HCT116 (cell line): ENCODE results near the gene CBLC. TPM values are rescaled to one million over a fixed set of nuclear protein-coding genes. Genes with fewer than 3 reads are reported as not detected.
A peak's percentile ranks its signal among the peaks of the same experiment; 100 is the strongest.

Source experiments
- ATAC-seq: fragments of 200-7000 bp; cut with Tn5 transposase; 2 replicates; pipeline ENCODE4 v1.9.1; 2020; ENCODE audit warnings: mild to moderate bottlenecking, moderate library complexity
- BruUV-seq: library from RNA; stranded (reverse); fragments of 400-500 nt; replicated peaks from 2 replicates; lab custom pipeline; 2021; lab: Mats Ljungman, UMichigan
- CTCF ChIA-PET: fragments of 300-600 bp; sonication (Branson Sonifier 250); formaldehyde crosslinking; loops from one replicate; lab custom pipeline; 2021; ENCODE audit warnings: antibody characterized with exemption; lab: Charles Lee
- POLR2A ChIA-PET: fragments of 300-600, 350-600 bp; sonication (Branson Sonifier 250); formaldehyde crosslinking; loops from one replicate; lab custom pipeline; 2021; ENCODE audit warnings: antibody characterized with exemption; lab: Charles Lee
- RAD21 ChIA-PET, 2 experiments: fragments of 300-600 bp; sonication (Branson Sonifier 250); formaldehyde crosslinking; loops; one replicate each; lab custom pipeline; 2023; ENCODE audit warnings: low total read pairs in 2 of 2; ENCODE audit not compliant: uncharacterized antibody in 2 of 2, unreplicated experiment in 2 of 2, low non-redundant PET in 1 of 2; lab: Charles Lee
- DNase-seq: peaks from one replicate; pipeline ENCODE4 v3.0.0-alpha.2; 2010; ENCODE audit warnings: low read depth, low spot score
- H2AFZ ChIP-seq: fragments of 200-600 bp; shearing (Covaris generic), sonication (generic); 2 replicates; pipeline ENCODE4 v1.6.1; 2017; ENCODE audit warnings: low read depth, mixed run types, mixed read lengths, antibody characterized with exemption, low read length; ENCODE audit not compliant: poor library complexity, severe bottlenecking
- H3K27ac ChIP-seq: 2 replicates; pipeline ENCODE4 v1.5.1; 2012; ENCODE audit warnings: low read depth, low read length
- H3K27me3 ChIP-seq: fragments of 200-600 bp; sonication (generic); 2 replicates; pipeline ENCODE4 v1.6.1; 2016; ENCODE audit warnings: mixed run types, low read length, mixed read lengths; ENCODE audit not compliant: insufficient read depth
- H3K36me3 ChIP-seq, 2 experiments: fragments of 200-500 bp in 1 of 2; fragments of 200-600 bp in 1 of 2; sonication (Bioruptor generic) in 1 of 2; sonication (generic) in 1 of 2; 2 replicates each; pipeline versions ENCODE4 v1.5.1 to v1.6.1; 2014 to 2016; ENCODE audit warnings: low read length in 2 of 2, inconsistent platforms in 1 of 2, mixed read lengths in 1 of 2, mixed run types in 1 of 2; ENCODE audit not compliant: insufficient read depth in 2 of 2, control insufficient read depth in 1 of 2
- H3K4me1 ChIP-seq, 2 experiments: fragments of 200-600 bp in 1 of 2; sonication (generic) in 1 of 2; 2 replicates each; pipeline versions ENCODE4 v1.5.1 to v1.6.1; 2012 to 2017; ENCODE audit warnings: low read length in 2 of 2, inconsistent platforms in 1 of 2, mild to moderate bottlenecking in 1 of 2, mixed read lengths in 1 of 2, mixed run types in 1 of 2, moderate library complexity in 1 of 2; ENCODE audit not compliant: insufficient read depth in 2 of 2, control insufficient read depth in 1 of 2
- H3K4me2 ChIP-seq: fragments of 200-600 bp; sonication (generic); 2 replicates; pipeline ENCODE4 v1.6.1; 2017; ENCODE audit warnings: mixed run types, low read length, mixed read lengths
- H3K4me3 ChIP-seq, 2 experiments: fragments of 200-600 bp in 1 of 2; sonication (generic) in 1 of 2; replicated peaks in 1 of 2; 2 replicates each; pipeline ENCODE4 v1.5.1; 2011 to 2016; ENCODE audit warnings: low read length in 2 of 2, control low read depth in 1 of 2, low read depth in 1 of 2, mild to moderate bottlenecking in 1 of 2, mixed read lengths in 1 of 2, mixed run types in 1 of 2
- H3K79me2 ChIP-seq: fragments of 200-600 bp; sonication (generic); 2 replicates; pipeline ENCODE4 v1.6.1; 2017; ENCODE audit warnings: mild to moderate bottlenecking, mixed run types, low read length, moderate library complexity, mixed read lengths; ENCODE audit not compliant: insufficient read depth
- H3K9ac ChIP-seq: fragments of 200-600 bp; sonication (generic); 2 replicates; pipeline ENCODE4 v1.6.1; 2016; ENCODE audit warnings: low read length, mixed read lengths
- H3K9me2 ChIP-seq: fragments of 200-600 bp; sonication (generic), shearing (Covaris generic); 2 replicates; pipeline ENCODE4 v1.6.1; 2017; ENCODE audit warnings: mixed run types, mild to moderate bottlenecking, moderate library complexity; ENCODE audit not compliant: insufficient read depth
- H3K9me3 ChIP-seq, 2 experiments: fragments of 200-500 bp in 1 of 2; fragments of 200-600 bp in 1 of 2; sonication (Bioruptor generic) in 1 of 2; sonication (generic) in 1 of 2; 2 replicates each; pipeline ENCODE4 v1.6.1; 2014 to 2017; ENCODE audit warnings: low read length in 2 of 2, mixed read lengths in 2 of 2, inconsistent platforms in 1 of 2, low read depth in 1 of 2, mild to moderate bottlenecking in 1 of 2, mixed run types in 1 of 2, moderate library complexity in 1 of 2; ENCODE audit not compliant: control insufficient read depth in 1 of 2, insufficient read depth in 1 of 2
- H4K20me1 ChIP-seq: fragments of 200-600 bp; sonication (generic), shearing (Covaris generic); 2 replicates; pipeline ENCODE4 v1.6.1; 2017; ENCODE audit warnings: mixed run types, mild to moderate bottlenecking, moderate library complexity; ENCODE audit not compliant: insufficient read depth
- ATF3 ChIP-seq: IDR thresholded peaks from 2 replicates; pipeline ENCODE4 v1.6.1; 2012
- CBX3 ChIP-seq: IDR thresholded peaks from 2 replicates; pipeline ENCODE4 v1.6.1; 2012; ENCODE audit warnings: low read depth
- CEBPB ChIP-seq: IDR thresholded peaks from 2 replicates; pipeline ENCODE4 v1.6.1; 2012; ENCODE audit warnings: low read depth
- EGR1 ChIP-seq: IDR thresholded peaks from 2 replicates; pipeline ENCODE4 v1.6.1; 2012; ENCODE audit warnings: low read depth
- ELF1 ChIP-seq: IDR thresholded peaks from 2 replicates; pipeline ENCODE4 v1.6.1; 2012; ENCODE audit warnings: low read depth, borderline replicate concordance
- EZH2 ChIP-seq: fragments of 200-600 bp; sonication (generic); IDR thresholded peaks from 2 replicates; pipeline ENCODE4 v1.6.1; 2017; ENCODE audit warnings: antibody characterized with exemption, mixed run types
- EZH2phosphoT487 ChIP-seq: fragments of 200-600 bp; IDR thresholded peaks from 2 replicates; pipeline ENCODE4 v1.6.1; 2018; ENCODE audit warnings: antibody characterized with exemption, borderline replicate concordance
- FOSL1 ChIP-seq: IDR thresholded peaks from 2 replicates; pipeline ENCODE4 v1.6.1; 2012; ENCODE audit warnings: low read depth
- JUND ChIP-seq: IDR thresholded peaks from 2 replicates; pipeline ENCODE4 v1.6.1; 2012
- MAX ChIP-seq: IDR thresholded peaks from 2 replicates; pipeline ENCODE4 v1.6.1; 2012
- RAD21 ChIP-seq: IDR thresholded peaks from 2 replicates; pipeline ENCODE4 v1.6.1; 2012; ENCODE audit warnings: low read depth, mild to moderate bottlenecking
- REST ChIP-seq: IDR thresholded peaks from 2 replicates; pipeline ENCODE4 v1.6.1; 2012; ENCODE audit warnings: low read depth
- SIN3A ChIP-seq: IDR thresholded peaks from 2 replicates; pipeline ENCODE4 v1.6.1; 2012; ENCODE audit warnings: low read depth
- TCF7L2 ChIP-seq: IDR thresholded peaks from 2 replicates; pipeline ENCODE4 v1.7.0; 2011; ENCODE audit warnings: borderline replicate concordance, inconsistent platforms; ENCODE audit not compliant: insufficient read depth, insufficient read length; ENCODE audit errors: extremely low read depth
- YY1 ChIP-seq: IDR thresholded peaks from 2 replicates; pipeline ENCODE4 v1.6.1; 2011; ENCODE audit warnings: low read length, low read depth, moderate library complexity, mild to moderate bottlenecking; ENCODE audit not compliant: insufficient replicate concordance; ENCODE audit errors: extremely low read depth
- ZFX ChIP-seq: fragments of 450-650 bp; IDR thresholded peaks from 2 replicates; pipeline ENCODE4 v1.6.1; 2017
- ZNF274 ChIP-seq: fragments of 200-500 bp; sonication (Bioruptor generic); IDR thresholded peaks from 2 replicates; pipeline ENCODE4 v1.6.1; 2014; ENCODE audit warnings: mild to moderate bottlenecking, low read depth, low read length, inconsistent platforms
- intact Hi-C: fragments of 100-400 bp; cut with micrococcal nuclease; formaldehyde crosslinking; loops from 2 replicates; pipeline ENCODE4 v1.10.0; 2022
- total RNA-seq: library from RNA; stranded (reverse); gene quantifications from one replicate; pipeline ENCODE4 v1.2.1, GENCODE V29; 2021; ENCODE audit not compliant: unreplicated experiment

CBLC gene
- total RNA-seq, 1 experiment from 2014 or later, result 54.3 TPM

- Histone ChIP-seq H3K27ac (no peak overlapping the region), H3K79me2 (no peaks in the 10 kb centered on the region), H3K9me3 (peaks cover 0 to 3% of the 10 kb centered on the region in 2 experiments; a peak in 1 of 4 replicates), H3K36me3 (peaks cover 8 to 20% of the 10 kb centered on the region in 2 experiments; a peak in 2 of 4 replicates), H3K9me2 (no peaks in the 10 kb centered on the region), H3K4me3 (no peak overlapping the region), H2AFZ (no peak overlapping the region), H3K27me3 (no peaks in the 10 kb centered on the region), H3K9ac (no peak overlapping the region), H4K20me1 (no peaks in the 10 kb centered on the region), H3K4me2 (no peak overlapping the region), H3K4me1 (peaks cover 28 to 37% of the 10 kb centered on the region in 2 experiments)
- POLR2A ChIA-PET, result no interaction called here
- DNase-seq, result no peak
- no peak for TF ChIP-seq EZH2phosphoT487
- TF ChIP-seq FOSL1, result no peak
- no peak for TF ChIP-seq CBX3
- no peak for TF ChIP-seq SIN3A
- no peak for TF ChIP-seq ATF3
- TF ChIP-seq EGR1, result no peak
- TF ChIP-seq TCF7L2, result no peak
- TF ChIP-seq EZH2, result no peak
- TF ChIP-seq REST, result no peak
- TF ChIP-seq RAD21, result no peak
- TF ChIP-seq CEBPB, result no peak
- TF ChIP-seq MAX, result no peak
- no peak for TF ChIP-seq YY1
- TF ChIP-seq ELF1, result no peak
- no peak for TF ChIP-seq ZNF274
- TF ChIP-seq ZFX, result no peak
- TF ChIP-seq JUND, result no peak
- CTCF ChIA-PET, result no interaction called here
- RAD21 ChIA-PET, result no interaction called here
- BruUV-seq, result TSS peak; percentile 33
- intact Hi-C loops, result loop anchor here (5.0 kb wide), 1 partner anchor 534 kb away; no protein-coding TSS in a partner anchor
- no peak for ATAC-seq
Measured at GRCh38 chr19:44803442-44804428, 26.0 kb downstream of the CBLC start.
